GM18907 (cell line): ENCODE data around the gene PILRA.
"Not testable (repeated sequence)": the region's sequence is repeated elsewhere in the genome, so short reads cannot be mapped to it uniquely, and the experiment has no call there.

Experiments used
- ATAC-seq: cut with Tn5 transposase; IDR thresholded peaks from one replicate; pipeline ENCODE4 v1.9.1; 2021; ENCODE audit warnings: mild to moderate bottlenecking, moderate library complexity; ENCODE audit not compliant: unreplicated experiment

Gene PILRA

DNA sequence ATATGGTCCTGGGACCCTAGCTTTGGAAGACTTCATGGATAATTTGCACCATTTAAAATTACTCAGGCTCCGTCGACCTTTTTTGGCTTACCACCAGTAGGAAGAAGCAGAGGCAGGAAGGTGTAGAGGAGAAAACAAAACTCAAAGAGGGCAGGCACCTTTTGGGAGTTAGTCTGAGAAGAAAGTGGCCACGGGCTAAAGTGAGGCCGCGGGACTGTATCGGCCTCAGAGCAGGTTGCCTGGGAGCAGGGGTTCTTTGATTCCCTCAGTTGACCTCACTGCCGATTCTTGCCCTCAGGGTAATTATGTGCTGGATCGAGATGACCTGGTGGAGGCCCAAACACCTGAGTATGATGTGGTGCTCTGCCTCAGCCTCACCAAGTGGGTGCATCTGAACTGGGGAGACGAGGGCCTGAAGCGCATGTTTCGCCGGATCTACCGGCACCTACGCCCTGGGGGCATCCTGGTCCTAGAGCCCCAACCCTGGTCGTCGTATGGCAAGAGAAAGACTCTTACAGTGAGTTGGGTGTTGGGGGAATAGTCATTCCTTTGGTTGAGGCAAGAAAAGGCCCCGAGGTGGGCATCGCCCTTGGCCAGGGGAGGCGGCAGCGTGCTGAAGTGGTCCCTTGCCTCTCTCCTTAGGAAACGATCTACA lies 59.5 kb downstream of the PILRA start:
- no peak for ATAC-seq

- ATAC-seq, result no peak
These were observed 59.9 kb downstream of the PILRA start for GRCh38 chr7:100433276-100433591.

DNA sequence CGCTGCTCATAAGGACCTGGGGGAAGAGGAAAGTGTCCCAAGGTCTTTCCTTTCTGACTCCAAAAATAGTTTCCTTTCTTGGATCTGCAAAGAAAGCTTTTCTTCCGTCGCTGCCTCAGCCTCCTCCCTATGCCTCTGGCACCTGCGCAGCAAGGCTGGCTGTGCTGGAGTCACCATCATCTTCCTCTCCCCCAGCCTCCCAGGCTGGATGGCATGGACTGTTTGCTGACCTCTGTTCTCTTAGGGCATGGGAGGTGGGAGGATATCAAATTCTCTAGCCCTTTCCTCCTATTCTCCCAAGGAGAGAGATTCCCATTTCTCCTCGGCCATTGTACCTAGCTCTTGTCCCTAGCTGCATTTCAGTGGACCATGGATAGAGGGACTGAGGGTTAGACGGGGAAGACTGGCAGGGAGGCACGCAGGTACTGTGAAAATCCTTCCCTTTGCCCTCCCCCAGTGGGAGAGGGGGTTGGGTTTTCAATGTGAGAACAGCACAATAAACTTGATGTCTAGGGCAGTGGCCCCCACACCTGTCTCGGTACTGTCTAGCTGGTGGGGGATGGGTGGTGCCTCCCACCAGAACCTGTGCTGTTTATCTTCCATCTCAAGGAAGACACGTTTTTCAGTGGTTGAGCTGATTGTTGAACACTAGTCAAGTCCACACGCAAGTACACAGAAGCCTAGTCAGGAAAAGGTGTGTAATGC lies 60.5 kb downstream of the PILRA start:
- ATAC-seq, result no peak

GRCh38 chr7:100434297-100435144 lies 61.2 kb downstream of the PILRA start:
- no peak for ATAC-seq

GRCh38 chr7:100435401-100436304 lies 62.4 kb downstream of the PILRA start:
- ATAC-seq, result peak; percentile 28

DNA sequence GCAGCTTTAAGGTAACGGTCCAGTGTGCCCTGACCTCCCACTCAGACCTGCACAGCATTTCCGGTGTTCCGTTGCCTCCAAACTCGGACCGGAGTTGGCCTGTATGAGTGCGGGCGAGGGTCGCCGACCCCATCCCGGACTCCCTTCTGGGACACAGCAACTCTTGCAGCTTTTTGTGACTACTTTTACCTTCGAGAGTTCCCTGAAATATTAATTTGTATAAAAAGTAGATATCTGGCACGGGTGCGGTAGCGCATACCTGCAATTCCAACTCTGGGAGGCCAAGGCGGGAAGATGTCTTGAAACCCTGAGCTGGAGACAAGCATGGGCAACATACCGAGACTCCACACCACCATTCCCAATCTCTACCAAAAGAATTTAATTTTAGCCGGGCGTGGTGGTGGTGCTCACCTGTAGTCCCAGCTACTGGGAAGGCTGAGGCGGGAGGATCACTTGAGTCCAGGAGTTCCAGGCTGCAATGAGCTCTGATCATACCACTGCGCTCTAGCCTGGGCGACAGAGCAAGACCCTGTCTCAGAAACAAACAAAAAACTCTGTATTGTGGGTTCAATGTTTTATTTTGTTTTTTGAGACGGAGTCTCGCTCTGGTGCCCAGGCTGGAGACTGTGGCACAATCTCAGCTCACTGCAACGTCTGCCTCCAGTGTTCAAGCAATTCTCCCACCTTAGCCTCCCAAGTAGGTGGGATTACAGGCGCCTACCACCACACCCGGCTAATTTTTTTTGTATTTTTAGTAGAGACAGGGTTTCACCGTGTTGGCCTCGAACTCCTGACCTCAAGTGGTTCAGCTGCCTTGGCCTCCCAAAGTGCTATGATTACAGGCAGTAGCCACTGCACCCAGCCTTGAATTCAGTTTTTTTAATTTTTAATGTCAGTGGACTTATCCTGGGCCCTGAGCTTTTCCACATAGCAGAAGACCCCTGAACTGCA lies 64.1 kb downstream of the PILRA start:
- ATAC-seq, result no peak

GRCh38 chr7:100438172-100438571 lies 64.9 kb downstream of the PILRA start:
- no peak for ATAC-seq

DNA sequence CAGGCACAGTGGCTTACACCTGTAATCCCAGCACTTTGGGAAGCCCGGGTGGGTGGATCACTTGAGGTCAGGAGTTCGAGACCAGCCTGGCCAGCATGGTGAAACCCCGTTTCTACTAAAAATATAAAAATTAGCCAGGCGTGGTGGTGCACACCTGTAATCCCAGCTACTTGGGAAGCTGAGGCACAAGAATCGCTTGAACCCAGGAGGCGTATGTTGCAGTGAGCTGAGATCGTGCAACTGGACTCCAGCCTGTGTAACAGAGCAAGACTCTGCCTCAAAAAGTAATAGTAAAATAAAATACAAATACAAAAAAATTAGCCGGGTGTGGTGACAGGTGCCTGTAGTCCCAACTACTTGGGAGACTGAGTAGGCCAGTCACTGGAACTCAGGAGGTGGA lies 65.4 kb downstream of the PILRA start:
- not testable (repeated sequence) for ATAC-seq

DNA sequence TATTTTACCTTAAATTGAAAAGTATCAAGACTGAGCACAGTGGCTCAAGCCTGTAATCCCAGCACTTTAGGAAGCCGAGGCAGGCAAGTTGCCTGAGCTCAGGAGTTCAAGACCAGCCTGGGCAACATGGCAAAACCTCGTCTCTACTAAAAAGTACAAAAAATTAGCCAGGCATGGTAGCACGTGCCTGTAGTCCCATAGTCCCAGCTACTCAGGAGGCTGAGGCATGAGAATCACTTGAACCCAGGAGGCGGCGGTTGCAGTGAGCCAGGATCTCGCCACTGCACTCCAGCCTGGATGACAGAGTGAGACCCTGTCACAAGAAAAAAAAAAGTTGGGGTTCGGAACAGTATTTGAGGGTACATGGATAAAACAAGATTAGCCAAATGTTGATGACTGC lies 66.0 kb downstream of the PILRA start:
- not testable (repeated sequence) for ATAC-seq

GRCh38 chr7:100441641-100442535 lies 68.6 kb downstream of the PILRA start:
- no peak for ATAC-seq

DNA sequence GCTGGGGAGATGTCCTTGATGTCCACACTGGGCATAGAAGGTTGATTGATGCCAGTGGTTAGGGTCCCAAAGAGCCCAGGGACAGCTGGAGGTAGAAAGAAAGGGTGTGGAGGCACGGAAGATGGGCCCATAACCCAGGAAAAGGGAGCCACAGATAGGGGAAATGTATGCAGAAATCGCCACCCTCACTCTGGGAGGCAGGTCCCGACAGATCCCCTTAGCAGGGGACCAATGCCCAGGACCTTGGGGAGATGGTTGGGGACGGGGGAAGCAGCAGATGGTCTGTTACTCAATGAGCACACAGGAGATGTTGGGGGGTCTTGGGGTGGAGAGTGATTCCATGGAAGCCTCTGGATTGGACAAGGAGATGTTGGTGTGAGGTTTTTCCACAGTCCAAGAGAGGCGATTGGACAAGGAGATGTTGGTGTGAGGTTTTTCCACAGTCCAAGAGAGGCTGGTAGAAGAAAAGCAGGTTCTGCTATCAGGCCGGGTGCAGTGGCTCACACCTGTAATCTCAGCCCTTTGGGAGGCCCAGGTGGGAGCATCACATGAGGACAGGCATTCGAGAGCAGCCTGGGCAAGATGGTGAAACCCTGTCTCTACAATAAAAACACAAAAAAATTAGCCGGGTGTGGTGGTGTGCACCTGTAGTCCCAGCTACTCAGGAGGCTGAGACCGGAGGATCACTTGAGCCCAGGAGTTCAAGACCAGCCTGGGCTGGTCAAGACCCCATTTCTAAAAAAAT lies 70.0 kb downstream of the PILRA start:
- ATAC-seq, result no peak

DNA sequence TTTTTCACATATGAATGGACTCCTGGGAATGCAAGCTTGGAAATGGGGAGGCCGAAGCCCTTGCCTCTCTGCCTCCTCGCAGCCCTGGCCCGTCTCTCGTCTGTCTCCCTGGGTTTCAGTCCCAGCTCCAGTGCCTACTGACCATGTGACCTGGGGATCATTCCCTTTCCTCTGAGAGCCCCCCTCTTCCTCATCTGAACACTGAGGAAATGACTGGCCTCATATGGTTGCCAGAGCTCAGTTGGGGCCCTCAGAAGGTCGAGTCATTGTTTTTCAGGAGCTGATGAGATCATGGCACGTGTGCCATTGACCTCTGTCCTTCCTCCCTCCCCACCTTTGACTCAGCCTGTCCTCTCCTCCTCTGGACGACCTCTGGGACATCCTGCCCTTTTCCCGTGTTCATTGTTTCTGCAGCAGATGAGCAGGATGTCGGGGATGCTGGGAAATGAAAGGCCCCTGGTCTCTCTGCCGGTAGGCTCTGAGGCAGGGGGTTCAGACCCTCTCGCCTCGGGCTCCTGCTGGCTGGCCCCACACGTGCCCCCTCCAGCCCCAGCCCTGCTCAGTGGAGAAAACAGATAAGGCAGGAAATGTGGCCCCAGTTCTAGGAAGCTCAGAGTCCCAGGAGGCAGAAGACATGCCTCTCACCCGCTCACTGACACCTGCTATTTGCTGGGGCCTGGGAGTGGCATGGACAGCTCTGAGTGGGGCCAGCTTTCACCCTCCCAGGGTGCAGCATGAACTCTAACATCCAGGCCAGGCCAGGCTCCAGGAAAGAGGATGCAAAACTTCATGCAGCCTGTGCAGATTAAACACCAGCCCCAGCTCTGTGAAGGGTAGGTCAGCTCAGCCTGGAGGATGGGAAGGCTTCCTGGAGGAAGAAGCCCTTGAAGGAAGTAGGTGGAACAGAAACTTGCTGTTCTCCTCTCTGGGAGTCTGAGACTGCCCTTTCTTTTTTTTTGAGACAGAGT lies 71.3 kb downstream of the PILRA start:
- ATAC-seq, result no peak

DNA sequence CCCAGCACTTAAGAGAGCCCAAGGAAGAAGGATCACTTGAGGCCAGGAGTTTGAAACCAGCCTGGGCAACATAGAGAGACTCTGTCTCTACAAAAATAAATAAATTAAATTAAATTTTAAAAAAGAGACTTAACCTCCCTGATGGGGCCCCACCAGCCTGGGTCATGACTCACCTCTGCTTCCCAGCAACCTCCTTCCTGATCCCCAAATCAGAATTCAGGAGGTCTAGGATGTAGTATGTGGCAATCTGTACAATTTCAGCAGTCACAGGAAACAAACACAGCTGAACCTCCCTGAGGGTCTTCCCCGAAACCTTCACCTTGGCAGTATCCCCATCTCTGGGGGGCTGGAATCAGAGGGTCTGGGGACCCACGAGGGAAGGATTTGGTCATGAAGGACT lies 72.8 kb downstream of the PILRA start:
- no peak for ATAC-seq

GRCh38 chr7:100447363-100447762 lies 74.1 kb downstream of the PILRA start:
- ATAC-seq, result not testable (repeated sequence)

- no peak for ATAC-seq
These were observed 76.0 kb downstream of the PILRA start for GRCh38 chr7:100449190-100449795.
